NCI-H460 (cell line): ENCODE data around the gene ZNF396. TPM values are rescaled to one million over a fixed set of nuclear protein-coding genes. Genes with fewer than 3 reads are reported as not detected.

Experiments used
- DNase-seq: peaks from one replicate; pipeline ENCODE4 v3.0.0-alpha.2; 2016; ENCODE audit warnings: low read depth; ENCODE audit errors: extremely low read depth
- polyA plus RNA-seq: library from polyadenylated mRNA; depleted of rRNA; stranded (reverse); fragments of >200 nt; gene quantifications from 2 replicates; pipeline ENCODE4 v1.2.3, GENCODE V29; 2014; cell fraction: nucleus; rRNA removed
- total RNA-seq: library from RNA; depleted of rRNA; stranded (reverse); fragments of >200 nt; shearing (Covaris generic); gene quantifications from 2 replicates; pipeline ENCODE4 v1.2.3, GENCODE V29; 2014; rRNA removed

ZNF396 gene
- total RNA-seq = 1.1 and 1.2 TPM in 2 replicates
- 0.19 TPM in 1 of 2 replicates, not detected in the other for polyA plus RNA-seq

DNA sequence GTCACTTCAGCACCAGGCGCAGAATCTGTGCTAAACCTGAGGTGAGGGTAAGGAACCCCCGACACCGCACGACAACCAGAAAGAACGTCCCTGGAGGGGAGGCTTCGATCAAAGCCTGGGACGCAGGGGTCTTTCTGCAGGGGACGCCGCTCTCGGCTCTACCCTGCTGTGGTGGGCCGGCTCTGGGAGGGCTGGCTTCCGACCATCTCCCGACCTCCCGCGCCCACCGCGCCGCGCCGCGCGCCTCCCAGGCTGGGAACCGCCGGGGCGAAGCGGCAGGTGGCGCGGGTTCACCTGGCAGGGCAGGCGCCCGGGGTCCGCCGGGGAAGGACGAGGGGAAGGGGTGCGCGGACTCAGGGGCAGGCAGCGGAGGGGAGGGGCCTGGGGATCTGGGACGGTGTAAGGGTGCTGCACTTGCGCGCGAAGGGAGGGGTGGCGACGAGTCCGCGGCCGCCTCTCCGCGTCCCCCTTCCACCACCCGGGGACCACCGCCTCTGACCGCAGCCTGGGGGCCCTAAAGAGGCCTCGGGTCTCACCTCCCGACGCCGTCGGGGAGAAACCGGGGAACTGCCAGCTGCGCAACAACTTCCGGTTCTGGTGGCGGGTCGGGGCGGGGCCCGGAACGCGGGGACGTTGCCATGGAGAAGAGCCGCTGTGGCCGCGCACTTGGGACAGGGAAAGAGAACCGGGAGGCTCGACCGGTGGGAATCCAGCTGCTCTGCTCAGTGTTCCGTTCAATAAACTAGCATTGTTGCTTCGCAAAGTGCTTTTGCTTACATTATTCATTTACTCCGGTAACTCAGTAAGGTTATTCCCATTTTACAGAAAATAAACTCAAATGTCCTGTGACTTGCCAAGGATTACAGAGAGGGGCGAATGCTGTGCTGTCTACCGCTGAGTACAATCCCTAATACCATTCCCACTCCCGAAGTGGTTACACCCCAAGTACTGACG, at the start of gene ZNF396:
ZNF396 (minus strand) TSS at position 596 of the 954 bp plus-strand sequence. CDS start 3,045 bp downstream, outside the sequence.
- DNase-seq = peak; percentile 33

- no peak for DNase-seq
Observed at GRCh38 chr18:35426786-35427185, 49.6 kb upstream of the ZNF396 start.

GRCh38 chr18:35424356-35424755, 47.2 kb upstream of the ZNF396 start:
- no peak for DNase-seq

DNA sequence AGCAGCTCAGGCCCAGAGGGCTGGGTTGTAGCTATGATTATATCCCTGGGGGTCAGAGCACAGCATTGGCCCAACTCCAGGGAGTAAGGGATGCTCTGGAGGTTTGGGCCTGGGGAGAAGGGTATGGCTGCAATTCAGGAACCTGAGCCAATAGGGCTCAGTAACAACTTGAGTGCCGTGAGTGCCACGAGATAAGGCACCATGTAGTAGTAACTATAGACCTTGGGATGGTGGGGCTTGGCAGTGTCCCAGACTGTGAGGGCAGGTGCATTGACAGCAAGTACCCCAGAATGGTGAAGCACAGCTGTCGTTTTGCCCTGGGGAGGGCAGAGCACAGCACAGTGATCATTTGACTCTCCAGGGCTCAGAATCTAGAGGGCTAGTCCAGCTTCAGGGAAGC, 45.1 kb upstream of the ZNF396 start:
- DNase-seq = no peak

- no peak for DNase-seq
Observed at GRCh38 chr18:35418610-35419009, 41.5 kb upstream of the ZNF396 start.

GRCh38 chr18:35417223-35417622, 40.1 kb upstream of the ZNF396 start:
- DNase-seq = no peak

GRCh38 chr18:35415511-35416073, 38.5 kb upstream of the ZNF396 start:
- no peak for DNase-seq

- DNase-seq = no peak
Observed at GRCh38 chr18:35413163-35413511, 36.0 kb upstream of the ZNF396 start.

GRCh38 chr18:35411625-35412351, 34.7 kb upstream of the ZNF396 start:
- no peak for DNase-seq

DNA sequence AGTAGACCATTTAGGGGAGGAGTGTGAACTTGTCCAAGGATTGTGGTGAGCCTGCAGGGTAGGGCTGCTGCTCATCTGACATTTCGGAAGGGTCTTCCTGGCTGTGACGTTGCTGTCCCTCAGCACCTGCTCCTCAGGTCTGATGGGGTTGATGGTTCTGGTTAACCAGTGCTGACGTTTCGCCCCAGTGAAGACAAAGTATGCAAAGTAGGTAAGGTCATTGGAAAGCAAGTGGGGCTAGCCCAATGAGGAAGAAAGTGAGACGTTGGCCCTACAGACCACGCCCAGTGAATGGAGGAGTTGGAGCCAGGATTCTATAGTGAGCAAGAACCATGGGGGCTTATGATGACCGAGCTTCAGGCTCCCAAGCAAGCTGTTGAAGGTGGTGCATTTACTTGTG, 33.4 kb upstream of the ZNF396 start:
- no peak for DNase-seq

DNA sequence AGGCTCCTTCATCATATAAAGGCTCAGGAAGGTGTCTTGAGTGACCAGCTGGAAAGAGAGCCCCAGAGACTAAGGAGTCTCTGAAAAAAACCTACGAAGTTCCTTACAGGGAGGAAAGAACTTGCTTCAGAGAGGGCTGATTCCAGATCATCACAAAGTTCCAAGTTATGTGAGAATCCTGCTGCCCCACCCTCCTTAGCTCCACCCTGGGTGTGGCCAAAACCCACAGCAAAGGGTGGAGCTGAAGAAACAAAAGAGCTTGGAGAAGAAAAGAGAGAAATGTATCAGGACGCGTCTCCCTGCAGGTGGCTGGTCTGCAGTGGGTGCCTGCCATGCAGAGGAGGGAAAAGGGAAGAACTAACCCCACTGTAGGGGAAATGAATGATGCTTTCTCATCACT, 32.8 kb upstream of the ZNF396 start:
- DNase-seq = no peak

GRCh38 chr18:35408843-35409261, 31.7 kb upstream of the ZNF396 start:
- DNase-seq = no peak

- peak; percentile 70 for DNase-seq
Observed at GRCh38 chr18:35407871-35408481, 30.8 kb upstream of the ZNF396 start.

DNA sequence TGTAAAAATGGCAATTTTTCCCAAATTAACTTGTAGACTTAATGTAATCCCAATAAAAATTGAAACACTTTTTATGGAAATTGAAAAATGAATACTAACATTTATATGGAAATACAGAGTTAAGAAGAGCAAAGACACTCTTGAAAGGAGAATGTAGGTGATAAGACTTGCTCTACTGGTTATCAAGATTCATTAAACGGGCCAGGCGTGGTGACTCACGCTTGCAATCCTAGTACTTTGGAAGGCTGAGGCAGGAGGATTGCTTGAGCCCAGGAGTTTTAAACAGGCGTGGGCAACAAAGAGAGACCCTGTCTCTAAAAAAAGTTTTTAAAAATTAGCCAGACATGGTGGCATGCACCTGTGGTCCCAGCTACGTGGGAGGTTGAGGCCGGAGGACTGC, 29.5 kb upstream of the ZNF396 start:
- DNase-seq = no peak

DNA sequence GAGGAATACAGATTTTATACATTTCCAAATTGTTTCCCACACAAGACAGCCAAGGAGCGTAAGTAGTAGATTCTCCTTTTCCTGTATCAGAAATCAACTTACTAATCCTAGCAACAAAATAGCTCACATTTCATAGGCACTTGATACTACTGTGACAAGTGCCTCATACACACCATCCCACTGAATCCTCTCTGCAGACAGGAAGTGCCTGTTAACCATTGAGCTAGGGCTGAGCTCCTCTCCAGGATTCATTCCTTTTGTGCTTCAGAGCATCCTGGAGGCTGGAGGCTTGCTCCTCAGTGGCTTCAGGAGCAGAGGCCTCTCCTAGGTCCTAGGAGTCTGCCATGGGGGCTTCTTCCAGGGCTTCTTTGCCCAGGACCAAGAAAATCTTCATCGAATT, 20.8 kb upstream of the ZNF396 start:
- no peak for DNase-seq

- no peak for DNase-seq
Observed at GRCh38 chr18:35393716-35394115, 16.6 kb upstream of the ZNF396 start.

DNA sequence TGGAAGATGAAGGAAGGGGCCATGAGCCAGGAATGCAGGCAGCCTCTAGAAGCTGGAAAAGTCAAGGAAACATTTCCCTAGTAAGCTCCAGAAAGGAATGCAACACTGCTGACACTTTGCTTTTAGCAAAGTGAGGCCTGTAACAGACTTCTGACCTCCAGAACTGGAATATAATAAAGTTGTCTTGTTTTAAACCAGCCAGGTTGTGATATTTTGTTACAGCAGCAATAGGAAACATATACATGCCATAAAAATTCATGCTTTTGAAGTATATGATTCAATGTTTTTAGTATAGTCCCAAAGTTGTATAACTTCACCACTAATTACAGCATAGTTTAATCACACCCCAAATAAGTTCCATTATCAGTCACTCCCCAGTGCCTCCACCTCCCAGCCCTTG, 15.2 kb upstream of the ZNF396 start:
- DNase-seq = no peak

DNA sequence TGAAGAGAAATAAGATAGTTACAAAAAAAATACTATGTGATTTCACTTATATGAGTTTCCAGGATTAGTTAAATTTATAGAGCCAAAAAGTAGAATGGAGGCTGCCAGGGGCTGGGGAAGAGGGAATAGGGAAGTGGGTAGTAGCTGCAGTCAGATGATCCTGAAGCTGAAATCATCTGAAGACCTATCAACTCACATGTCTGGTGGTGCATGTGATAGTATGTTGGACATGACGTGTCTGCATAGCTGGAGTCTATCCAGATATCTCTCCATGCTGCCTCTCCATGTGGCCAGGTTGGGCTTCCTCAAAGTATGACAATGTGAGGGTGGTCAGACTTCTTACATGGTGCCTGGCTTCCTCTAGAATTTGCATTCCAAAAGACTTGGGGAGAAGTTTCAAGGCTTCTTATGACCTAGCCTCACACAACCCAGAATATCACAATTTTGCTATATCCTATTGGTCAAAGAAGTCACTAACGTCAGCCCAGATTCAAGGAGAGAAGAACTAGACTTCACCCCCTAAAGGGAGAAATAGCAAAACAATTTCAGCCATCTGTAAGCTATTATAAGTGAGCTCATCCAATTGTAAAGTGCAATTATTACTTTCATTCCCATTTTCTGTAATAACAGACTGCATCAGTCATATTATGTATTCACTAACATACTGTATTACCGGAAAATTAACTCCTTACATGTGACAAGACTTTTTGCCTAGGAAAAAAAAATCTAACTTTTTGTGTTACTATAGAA, 14.0 kb upstream of the ZNF396 start:
- DNase-seq = no peak

- no peak for DNase-seq
Observed at GRCh38 chr18:35389095-35389618, 12.0 kb upstream of the ZNF396 start.

DNA sequence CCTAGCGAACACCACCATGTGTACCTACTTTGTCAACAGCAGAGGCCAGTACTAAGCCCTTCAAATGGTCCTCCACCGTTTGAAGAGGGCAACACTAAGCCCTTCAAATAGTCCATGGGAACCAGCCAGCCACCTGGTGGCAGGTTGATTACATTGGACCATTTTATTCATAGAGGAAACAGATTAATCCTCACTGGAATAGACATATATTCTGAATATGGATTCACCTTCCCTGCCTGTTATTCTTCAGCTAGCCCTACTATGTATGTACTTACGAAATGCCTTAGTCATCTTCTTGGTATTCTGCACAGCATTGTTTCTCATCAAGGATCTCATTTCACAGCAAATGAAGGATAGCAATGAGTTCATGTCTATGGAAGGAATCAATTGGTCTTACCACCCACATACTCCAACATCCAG, 10.0 kb upstream of the ZNF396 start:
- DNase-seq = no peak
